Suprapubic skin (tissue), 4 donors: ENCODE results near the gene POLR1A.

Experiments
- CTCF ChIP-seq, 2 donors: fragments of 200-600 bp in 1 of 2; fragments of 450-650 bp in 1 of 2; sonication (generic) in 1 of 2; IDR thresholded peaks; one replicate each; pipeline ENCODE4 v1.5.1; 2016 to 2019; ENCODE audit warnings: antibody characterized with exemption in 2 of 2, mild to moderate bottlenecking in 1 of 2, moderate library complexity in 1 of 2
- POLR2A ChIP-seq, 2 donors: fragments of 450-650 bp; IDR thresholded peaks; one replicate each; pipeline ENCODE4 v1.6.1; 2017; ENCODE audit warnings: antibody characterized with exemption in 2 of 2, mild to moderate bottlenecking in 2 of 2, moderate library complexity in 2 of 2
- POLR2AphosphoS5 ChIP-seq, 3 donors: sonication (generic); formaldehyde crosslinking; IDR thresholded peaks; one replicate each; pipeline ENCODE4 v1.6.1; 2017; ENCODE audit warnings: antibody characterized with exemption in 3 of 3

GRCh38 chr2:86055314-86055713 lies 50.4 kb downstream of the POLR1A start:
- TF ChIP-seq CTCF (IDR thresholded peaks at IDR 0.05) (no peak), POLR2AphosphoS5 (IDR thresholded peaks at IDR 0.05) (no peak), POLR2A (IDR thresholded peaks at IDR 0.05) (no peak)
